Heart right ventricle (tissue), 16 donors: ENCODE results near the gene SLC3A2. TPM values are rescaled to one million over a fixed set of nuclear protein-coding genes. Genes with fewer than 3 reads are reported as not detected.
"Not testable (repeated sequence)": the region's sequence is repeated elsewhere in the genome, so short reads cannot be mapped to it uniquely, and the experiment has no call there.

Experiments used
- ATAC-seq, 8 donors: fragments of 200-7000 bp; cut with Tn5 transposase; one replicate each; pipeline ENCODE4 v1.9.1; 2020; ENCODE audit warnings: mild to moderate bottlenecking in 8 of 8, moderate library complexity in 8 of 8, moderate number of reproducible peaks in 1 of 8
- DNase-seq, 2 donors: peaks; one replicate each; pipeline ENCODE4 v3.0.0-alpha.2; 2020
- H3K27ac ChIP-seq, 10 donors: fragments of 200-600 bp; sonication (generic) in 2 of 10; one replicate each; pipeline versions ENCODE4 v1.5.0 to v1.8.0; 2020 to 2022; ENCODE audit warnings: mild to moderate bottlenecking in 3 of 10
- H3K27me3 ChIP-seq, 7 donors: fragments of 200-600 bp; one replicate each; pipeline ENCODE4 v1.8.0; 2021 to 2022; ENCODE audit warnings: mild to moderate bottlenecking in 2 of 7
- H3K36me3 ChIP-seq, 9 donors: fragments of 200-600 bp; sonication (generic) in 1 of 9; one replicate each; pipeline versions ENCODE4 v1.5.0 to v1.8.0; 2020 to 2022; ENCODE audit warnings: mild to moderate bottlenecking in 2 of 9
- H3K4me1 ChIP-seq, 9 donors: fragments of 200-600 bp; sonication (generic) in 1 of 9; one replicate each; pipeline versions ENCODE4 v1.5.0 to v1.8.0; 2020 to 2022; ENCODE audit warnings: mild to moderate bottlenecking in 4 of 9
- H3K4me3 ChIP-seq, 10 donors: fragments of 200-600 bp; sonication (generic) in 2 of 10; one replicate each; pipeline versions ENCODE4 v1.5.0 to v1.8.0; 2020 to 2022; ENCODE audit warnings: mild to moderate bottlenecking in 7 of 10, moderate library complexity in 2 of 10
- H3K9me3 ChIP-seq, 11 donors: fragments of 200-600 bp in 10 of 11; sonication (generic) in 2 of 11; one replicate each; pipeline versions ENCODE4 v1.5.0 to v1.8.0; 2013 to 2022; ENCODE audit warnings: mild to moderate bottlenecking in 2 of 11, control low read depth in 1 of 11, moderate library complexity in 1 of 11
- CTCF ChIP-seq, 9 donors: fragments of 200-600 bp; sonication (generic) in 2 of 9; IDR thresholded peaks; one replicate each; pipeline versions ENCODE4 v1.5.0 to v1.8.0; 2021 to 2022; ENCODE audit warnings: antibody characterized with exemption in 9 of 9, mild to moderate bottlenecking in 5 of 9, moderate library complexity in 1 of 9
- WGBS, 2 donors: extraction: QIAGEN DNeasy Blood & Tissue Kit; methylation state at CpG; one replicate each; pipeline ENCODE4 v1.1.7; 2013; ENCODE audit warnings: inconsistent platforms in 1 of 2; 5-methylcytosine and 5-hydroxymethylcytosine counted together
- intact Hi-C, 10 donors: fragments of 100-400 bp; cut with DNase I; formaldehyde crosslinking; loops; one replicate each; pipeline versions ENCODE4 v1.11.1 to v1.14.2; 2022
- polyA plus RNA-seq, 2 donors: library from polyadenylated mRNA; stranded (reverse); fragments of 200-250 nt; gene quantifications; one replicate each; pipeline ENCODE4 v1.2.3, GENCODE V29; 2013
- total RNA-seq, 10 donors: library from RNA; stranded (reverse); fragmentation: NEBNext Ultra II Directional in 3 of 10; extraction: Animal tissue kit (Norgen Biotek cat#: 25700) in 3 of 10; gene quantifications; one replicate each; pipeline versions ENCODE4 v1.2.1 to v1.2.4, GENCODE V29; 2021 to 2023
- donor health status: Arrhythmogenic right ventricular cardiomyopathy.
- donor health status: ischemic (EF 13 %, LVEDD 7.1; RV severe dilation, severe dysfunction).
- donor health status: healthy with polysubstance abuse.
- donor health status: DM: no; HTN: yes; CAD: no.
- donor health status: DM: no; HTN: no; CAD: no.
- donor health status: ischemic (EF 25% LVEDD 6.9; RV normal size, moderate dysfunction).
- donor health status: ischemic (EF 25% LVEDD 5.7; RV mildly dilated, moderate dysfunction).
- donor health status: healthy.
- donor health status: DM: yes; HTN: yes; CAD: no.
- donor health status: Ischemic cardiomyopathy.
- donor health status: ischemic (EF 35%, LVEDD 5.7; RV mildly dilated, moderate dysfunction).
- donor health status: nonischemic (EF 11% LVEDD 7.7; RV severe dilation, severe dysfunction).
- donor health status: DM: yes; HTN: yes; CAD: no.
- donor health status: PGD.
- donor health status: ischemic (EF 29% LVEDD 5.4; RV normal size, mild dysfunction).
- donor health status: nonischemic (EF 23%, LVEDD 6.1; RV moderate dilation, normal function).

The SLC3A2 gene
- total and polyA plus RNA-seq, 12 donors: 32.0 to 110 (median 42.6) TPM

GRCh38 chr11:62931499-62932278 is 51.0 kb downstream of the SLC3A2 start:
- 66 to 70% methylated on average over 8 of the region's 8 CpGs for WGBS, 2 donors
- intact Hi-C loops: no loop called here
- no peak for ATAC-seq
- TF ChIP-seq CTCF (IDR thresholded peaks at IDR 0.05): no peak
- H3K36me3 ChIP-seq: no peaks in the 10 kb centered on the region
- H3K4me1 ChIP-seq: peaks cover 0 to 12% (median 3%) of the 10 kb centered on the region in 9 donors
- peaks cover 0 to 39% (median 12%) of the 10 kb centered on the region in 7 donors for H3K27me3 ChIP-seq
- DNase-seq: no peak
- H3K9me3 ChIP-seq: no peaks in the 10 kb centered on the region
- no peak overlapping the region for H3K27ac ChIP-seq
- no peak overlapping the region for H3K4me3 ChIP-seq

DNA sequence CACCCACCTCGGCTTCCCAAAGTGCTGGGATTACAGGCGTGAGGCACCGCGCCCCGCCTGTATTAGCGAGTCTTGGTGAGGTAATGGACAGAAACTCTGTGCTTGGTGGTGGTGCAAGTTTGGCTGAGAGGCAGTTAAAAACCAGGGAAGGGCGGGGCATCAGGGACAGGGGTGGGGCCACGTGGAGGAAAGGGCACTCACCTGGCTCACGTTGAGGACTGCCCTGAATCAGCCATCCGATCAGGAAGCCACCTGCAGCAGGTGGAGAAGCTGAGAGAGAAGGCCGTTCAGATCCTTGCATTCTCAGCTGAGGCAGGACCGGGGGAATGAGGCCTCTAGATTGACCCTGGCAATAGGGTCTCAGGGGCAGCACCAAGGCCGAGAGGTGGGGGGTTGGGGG is 52.6 kb downstream of the SLC3A2 start:
- no peak for TF ChIP-seq CTCF (IDR thresholded peaks at IDR 0.05)

DNA sequence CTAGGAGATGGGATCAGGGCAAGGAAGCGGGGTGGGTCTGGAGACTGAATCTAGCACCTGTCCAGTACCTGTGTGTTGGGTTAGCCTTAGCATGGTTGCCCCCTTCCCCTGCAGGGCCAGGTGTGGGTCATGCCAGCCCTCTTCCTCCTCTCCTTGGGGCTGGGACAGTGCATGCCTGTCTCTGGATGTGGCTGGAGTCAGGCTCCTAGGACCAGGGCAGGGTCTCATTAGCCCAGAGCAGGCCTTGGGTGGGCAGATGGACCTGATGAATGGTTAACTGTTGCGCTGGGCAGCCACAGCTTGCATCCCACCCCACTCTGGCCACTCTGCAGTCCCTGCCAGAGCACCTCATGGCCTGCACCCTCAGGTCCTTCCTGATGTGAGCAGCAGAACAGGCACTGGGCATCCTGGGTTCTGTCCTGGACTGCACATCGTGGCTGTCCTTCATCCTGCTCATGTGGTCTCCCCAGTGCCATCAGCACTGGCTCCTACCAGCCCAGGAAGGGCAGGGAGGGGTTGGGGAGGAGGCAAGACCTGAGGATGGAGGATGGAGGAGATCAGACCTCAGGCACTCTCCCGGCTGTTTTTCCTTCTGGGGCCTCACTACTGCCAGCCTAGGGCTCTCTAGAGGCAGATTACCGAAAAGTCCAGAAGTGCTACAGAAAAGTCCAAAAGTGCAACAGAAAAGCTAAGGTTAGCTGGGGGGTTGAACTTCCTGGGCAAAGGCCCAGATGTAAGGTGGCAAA is 53.2 kb downstream of the SLC3A2 start:
- TF ChIP-seq CTCF (IDR thresholded peaks at IDR 0.05): no peak
- H3K9me3 ChIP-seq: no peaks in the 10 kb centered on the region
- H3K27me3 ChIP-seq: peaks cover 0 to 16% (median 0%) of the 10 kb centered on the region in 7 donors
- peaks cover 0 to 6% (median 0%) of the 10 kb centered on the region in 9 donors for H3K4me1 ChIP-seq
- H3K4me3 ChIP-seq: no peak overlapping the region
- no peak overlapping the region for H3K27ac ChIP-seq
- DNase-seq: no peak
- intact Hi-C loops: no loop called here
- no peaks in the 10 kb centered on the region for H3K36me3 ChIP-seq
- ATAC-seq: no peak
- WGBS, 2 donors: 88 to 89% methylated on average over 5 of the region's 5 CpGs

More for the DNA sequence above, 52.6 kb downstream of the SLC3A2 start:
- DNase-seq (no peak), ATAC-seq (no peak)
- H3K27me3 ChIP-seq: peaks cover 0 to 23% (median 0%) of the 10 kb centered on the region in 7 donors
- no peaks in the 10 kb centered on the region for H3K36me3 ChIP-seq
- no peak overlapping the region for H3K27ac ChIP-seq
- H3K9me3 ChIP-seq: no peaks in the 10 kb centered on the region
- 85 to 86% methylated on average over 13 of the region's 13 CpGs for WGBS, 2 donors
- intact Hi-C loops: no loop called here
- H3K4me3 ChIP-seq: no peak overlapping the region
- peaks cover 0 to 6% (median 0%) of the 10 kb centered on the region in 9 donors for H3K4me1 ChIP-seq

DNA sequence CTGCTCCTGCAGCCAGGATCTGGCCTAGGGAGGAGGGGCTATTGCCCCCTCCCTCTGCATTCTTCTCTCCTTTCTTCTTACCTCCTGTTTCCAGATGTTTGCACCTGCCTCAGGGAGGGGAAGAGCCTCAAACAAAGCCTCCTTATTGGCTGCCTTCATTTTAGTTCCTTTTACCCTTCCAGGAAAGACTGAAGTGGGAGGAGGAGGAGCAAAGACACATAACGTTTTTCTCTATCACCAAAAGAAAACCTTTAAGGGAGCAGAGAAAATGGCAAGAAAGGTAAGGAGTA is 53.7 kb downstream of the SLC3A2 start:
- Histone ChIP-seq H3K4me1 (peaks cover 0 to 6% (median 0%) of the 10 kb centered on the region in 9 donors), H3K9me3 (no peaks in the 10 kb centered on the region), H3K27ac (no peak overlapping the region), H3K36me3 (no peaks in the 10 kb centered on the region), H3K4me3 (no peak overlapping the region), H3K27me3 (peaks cover 0 to 11% (median 0%) of the 10 kb centered on the region in 7 donors)
- intact Hi-C loops: no loop called here
- 36 to 40% methylated on average over 1 of the region's 1 CpG for WGBS, 2 donors
- DNase-seq: no peak
- TF ChIP-seq CTCF (IDR thresholded peaks at IDR 0.05): no peak
- no peak for ATAC-seq

DNA sequence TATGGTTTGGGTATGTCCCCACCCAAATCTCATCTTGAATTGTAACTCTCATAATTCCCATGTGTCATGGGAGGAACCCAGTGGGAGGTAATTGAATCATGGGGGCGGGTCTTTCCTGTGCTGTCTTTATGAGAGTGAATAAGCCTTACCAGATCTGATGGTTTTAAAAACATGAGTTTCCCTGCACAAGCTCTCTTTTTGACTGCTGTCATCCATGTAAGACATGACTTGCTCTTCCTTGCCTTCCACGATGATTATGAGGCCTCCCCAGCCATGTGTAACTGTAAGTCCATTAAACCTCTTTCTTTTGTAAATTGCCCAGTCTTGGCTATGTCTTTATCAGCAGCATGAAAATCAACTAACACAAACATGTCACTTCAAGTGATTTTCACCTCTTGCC is 56.8 kb downstream of the SLC3A2 start:
- H3K27ac ChIP-seq, intact Hi-C loops, H3K9me3 ChIP-seq, H3K27me3 ChIP-seq, H3K36me3 ChIP-seq, H3K4me1 ChIP-seq, DNase-seq, H3K4me3 ChIP-seq, ATAC-seq: not testable (repeated sequence)
- WGBS, 2 donors: 85 to 87% methylated on average over 2 of the region's 2 CpGs
